Uterus (tissue), 2 donors: ENCODE results near the gene TBCE.
A peak's percentile ranks its signal among the peaks of the same experiment; 100 is the strongest.

Source experiments
- CTCF ChIP-seq, 4 experiments: fragments of 200-600 bp in 2 of 4; fragments of 450-650 bp in 2 of 4; sonication (generic) in 2 of 4; IDR thresholded peaks; one replicate each; pipeline ENCODE4 v1.5.1; 2016 to 2019; ENCODE audit warnings: antibody characterized with exemption in 4 of 4, mild to moderate bottlenecking in 2 of 4, moderate library complexity in 1 of 4
- POLR2A ChIP-seq, 2 donors: fragments of 450-650 bp; IDR thresholded peaks; one replicate each; pipeline ENCODE4 v1.6.1; 2016; ENCODE audit warnings: antibody characterized with exemption in 2 of 2, mild to moderate bottlenecking in 1 of 2, moderate library complexity in 1 of 2

GRCh38 chr1:235328271-235329138 is 38.7 kb upstream of the TBCE start, which contains the start of gene GGPS1:
- TF ChIP-seq CTCF (IDR thresholded peaks at IDR 0.05) (peak in 2 of 4 experiments; percentile 4 to 13), POLR2A (IDR thresholded peaks at IDR 0.05) (peak; percentile 91 to 94)
